ENCODE data around the gene DOHH.

The DOHH gene, protein sequence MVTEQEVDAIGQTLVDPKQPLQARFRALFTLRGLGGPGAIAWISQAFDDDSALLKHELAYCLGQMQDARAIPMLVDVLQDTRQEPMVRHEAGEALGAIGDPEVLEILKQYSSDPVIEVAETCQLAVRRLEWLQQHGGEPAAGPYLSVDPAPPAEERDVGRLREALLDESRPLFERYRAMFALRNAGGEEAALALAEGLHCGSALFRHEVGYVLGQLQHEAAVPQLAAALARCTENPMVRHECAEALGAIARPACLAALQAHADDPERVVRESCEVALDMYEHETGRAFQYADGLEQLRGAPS

DNA sequence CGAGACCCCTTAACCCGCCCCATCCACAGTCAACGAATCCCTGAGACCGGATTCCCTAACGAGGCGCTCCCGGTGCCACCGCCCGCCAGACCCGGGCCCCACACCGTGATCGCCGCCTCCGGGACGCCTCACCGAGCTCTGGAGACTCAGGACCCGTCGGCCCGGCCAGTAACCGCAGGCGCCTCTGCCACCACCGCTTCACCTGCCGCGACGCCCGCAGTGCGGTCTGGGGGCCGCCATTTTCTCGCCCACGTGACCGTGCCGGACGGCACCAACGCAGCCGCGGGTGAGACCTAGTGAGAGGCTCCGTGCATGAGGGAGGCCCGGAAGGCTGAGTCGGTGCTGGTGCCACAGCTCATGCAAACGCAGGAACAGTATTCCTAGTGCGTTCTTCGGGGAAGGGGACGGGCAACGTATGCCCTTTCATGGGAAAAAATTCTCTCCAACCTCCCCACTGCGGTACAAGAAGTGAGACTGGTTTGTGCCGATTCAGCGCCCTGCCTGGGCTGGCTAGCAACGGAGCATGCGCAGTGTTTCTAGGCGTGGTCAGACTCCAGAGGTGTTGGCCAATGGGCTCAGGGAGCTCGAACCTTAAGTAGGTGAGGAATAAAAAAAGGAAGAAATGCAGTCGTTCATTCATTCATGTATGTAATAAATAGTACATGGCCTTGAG, at the start of gene DOHH:
TSS of gene DOHH (minus strand) at position 246 of the 673 bp plus-strand sequence. CDS start 3,860 bp downstream, outside the sequence.
- FAIRE-seq = peak; percentile 95

GRCh38 chr19:3549816-3550215, 49.3 kb upstream of the DOHH start:
- DNase-seq (ENCODE audit: low spot score) (no peak), FAIRE-seq (no peak)

More for the DNA sequence above, at the start of gene DOHH:
- DNase-seq (ENCODE audit: low spot score) = peak; percentile 93

- DNase-seq (ENCODE audit: low spot score) (no peak), FAIRE-seq (no peak)
These were observed 48.1 kb upstream of the DOHH start for GRCh38 chr19:3548606-3549005.

GRCh38 chr19:3547767-3548282, 47.4 kb upstream of the DOHH start:
- no peak for DNase-seq (ENCODE audit: low spot score)
- FAIRE-seq = no peak

GRCh38 chr19:3547301-3547731, 46.8 kb upstream of the DOHH start:
- no peak for FAIRE-seq
- DNase-seq (ENCODE audit: low spot score) = no peak

DNA sequence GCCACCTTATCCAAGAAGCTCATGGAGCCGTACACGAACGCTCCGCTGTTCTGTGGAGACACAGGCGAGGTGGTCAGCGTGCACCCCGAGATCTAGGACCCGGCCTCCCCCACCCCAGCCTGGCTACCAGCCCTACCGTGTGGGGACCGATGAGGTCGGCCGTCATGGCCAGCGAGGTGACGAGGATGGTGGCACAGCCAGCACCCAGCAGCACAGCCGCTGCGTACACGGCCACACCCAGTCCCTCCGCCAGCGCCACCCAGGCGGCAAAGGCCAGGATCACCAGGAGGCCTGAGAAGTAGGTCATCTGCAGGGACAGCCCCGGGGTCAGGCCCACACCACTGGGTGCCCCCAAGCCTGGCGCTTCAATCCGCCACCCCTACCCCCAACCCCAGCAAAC, 45.6 kb upstream of the DOHH start:
- FAIRE-seq (no peak), DNase-seq (ENCODE audit: low spot score) (no peak)

DNA sequence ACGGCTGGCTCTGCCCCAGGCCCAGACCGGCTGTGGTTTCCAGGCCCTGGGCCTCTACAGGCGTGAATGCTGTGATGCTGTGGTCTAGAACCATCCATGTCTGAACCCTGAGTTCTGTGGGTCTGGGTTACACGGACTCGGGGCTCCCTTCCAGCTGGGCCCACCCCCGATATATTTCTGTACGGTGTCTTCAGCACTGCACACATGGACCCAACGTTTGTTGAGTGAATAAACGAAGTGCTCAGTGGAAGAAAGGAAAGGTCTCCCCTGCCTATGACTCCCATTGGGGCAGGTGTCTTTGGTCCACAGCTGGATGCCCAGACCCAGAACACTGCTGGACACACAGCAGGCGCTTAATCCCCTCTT, 45.2 kb upstream of the DOHH start:
- FAIRE-seq (no peak), DNase-seq (ENCODE audit: low spot score) (no peak)

GRCh38 chr19:3544742-3545668, 44.5 kb upstream of the DOHH start:
- FAIRE-seq = no peak
- DNase-seq (ENCODE audit: low spot score) = peak; percentile 75

DNA sequence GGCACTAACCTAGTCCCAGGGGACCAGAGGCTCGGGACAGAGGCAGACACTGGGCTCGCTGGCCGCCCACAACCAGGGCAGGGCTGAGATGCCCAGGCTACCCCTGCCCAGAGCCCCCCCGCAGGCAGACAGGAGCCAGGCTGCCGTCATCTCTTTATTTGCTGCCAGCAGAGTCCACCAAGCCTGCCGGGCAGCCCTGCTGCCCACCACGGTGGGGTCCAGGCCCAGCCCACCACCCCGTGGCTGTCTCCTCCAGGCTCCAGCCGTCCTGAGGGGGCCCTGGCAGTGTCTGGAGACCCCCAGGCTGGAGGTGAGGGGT, 43.5 kb upstream of the DOHH start:
- DNase-seq (ENCODE audit: low spot score) (no peak), FAIRE-seq (no peak)

GRCh38 chr19:3543150-3544057, 42.9 kb upstream of the DOHH start:
- no peak for DNase-seq (ENCODE audit: low spot score)
- no peak for FAIRE-seq

- FAIRE-seq = no peak
- DNase-seq (ENCODE audit: low spot score) = no peak
These were observed 39.3 kb upstream of the DOHH start for GRCh38 chr19:3539756-3540118.

DNA sequence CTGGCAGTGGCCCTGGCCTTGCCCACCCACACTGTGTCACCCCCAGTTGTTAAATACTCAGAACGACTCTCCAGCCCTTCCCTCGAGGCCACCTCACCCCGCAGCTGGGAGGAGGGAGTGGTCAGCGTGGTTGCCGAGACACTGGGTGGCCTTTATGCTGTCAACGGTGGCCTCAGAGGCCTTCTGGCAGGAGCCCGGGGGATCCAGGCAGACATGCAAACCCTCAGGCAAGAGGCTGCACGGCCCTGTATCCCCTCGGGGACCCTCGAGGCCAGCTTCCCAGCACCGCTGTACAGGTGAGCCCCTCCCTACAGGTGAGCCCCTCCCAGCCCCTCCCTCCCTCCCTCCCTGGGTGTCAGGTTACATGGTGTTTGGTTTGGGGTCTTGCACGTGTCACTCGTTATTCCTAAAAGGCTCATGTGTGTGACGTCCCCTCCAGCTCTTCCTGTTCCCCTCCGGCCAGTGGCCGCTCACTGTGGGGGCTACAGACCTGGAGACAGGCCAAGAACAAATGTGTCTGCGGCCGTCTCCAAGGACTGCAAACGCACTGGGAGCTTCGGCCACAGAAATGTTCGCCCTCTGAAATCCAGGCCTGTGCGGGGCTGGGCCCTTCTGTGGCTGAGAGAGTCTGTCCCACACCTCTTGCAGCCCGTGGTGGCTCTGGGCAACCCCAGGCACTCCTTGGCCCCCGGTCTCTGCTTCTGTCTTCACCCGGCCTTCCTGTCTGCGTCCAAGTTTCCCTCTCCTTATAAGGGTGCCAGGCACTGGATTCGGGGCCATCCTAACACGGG, 38.7 kb upstream of the DOHH start, which contains the start of gene TEKTIP1:
TSS of gene TEKTIP1 (plus strand) at position 210 of the 791 bp plus-strand sequence. CDS start at position 214, 4 bp downstream.
- no peak for DNase-seq (ENCODE audit: low spot score)
- FAIRE-seq = no peak

DNA sequence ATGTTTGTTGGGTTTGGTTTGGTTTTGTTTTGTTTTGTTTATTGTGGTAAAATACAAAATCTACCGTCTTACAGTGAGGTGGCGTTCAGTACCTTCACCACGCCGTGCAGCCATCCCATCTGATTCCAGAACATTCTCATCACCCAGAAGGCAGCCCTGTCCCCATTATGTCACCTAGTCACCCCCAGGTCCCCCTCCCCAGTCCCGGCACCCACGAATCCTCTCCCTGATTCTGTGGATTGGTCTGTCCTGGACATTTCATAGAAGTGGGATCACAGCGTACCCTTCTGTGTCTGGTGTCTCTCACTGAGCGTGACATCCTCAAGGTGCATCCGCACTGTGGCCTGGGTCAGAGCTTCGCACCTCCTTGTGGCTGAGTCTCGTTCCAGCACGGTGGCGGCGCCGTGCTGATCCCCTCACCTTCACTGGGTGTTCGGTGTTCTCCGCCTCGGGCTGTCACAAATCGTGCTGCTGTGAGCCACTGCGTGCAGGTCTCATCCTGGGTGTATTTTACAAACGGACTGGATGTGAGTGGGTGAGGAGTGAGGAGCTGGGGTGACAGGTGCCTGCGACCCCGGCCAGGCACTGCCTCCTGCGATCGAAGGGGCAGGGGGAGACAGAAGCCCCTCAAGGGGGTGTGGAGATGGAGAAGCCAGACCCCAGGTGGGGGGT, 37.9 kb upstream of the DOHH start:
- DNase-seq (ENCODE audit: low spot score) (no peak), FAIRE-seq (no peak)

- DNase-seq (ENCODE audit: low spot score) (no peak), FAIRE-seq (no peak)
These were observed 37.2 kb upstream of the DOHH start for GRCh38 chr19:3537438-3538240.

GRCh38 chr19:3537101-3537437, 36.6 kb upstream of the DOHH start:
- no peak for DNase-seq (ENCODE audit: low spot score)
- FAIRE-seq = no peak

GRCh38 chr19:3536429-3537100, 36.1 kb upstream of the DOHH start:
- no peak for DNase-seq (ENCODE audit: low spot score)
- FAIRE-seq = no peak

GRCh38 chr19:3535981-3536380, 35.5 kb upstream of the DOHH start:
- FAIRE-seq (no peak), DNase-seq (ENCODE audit: low spot score) (no peak)

DNA sequence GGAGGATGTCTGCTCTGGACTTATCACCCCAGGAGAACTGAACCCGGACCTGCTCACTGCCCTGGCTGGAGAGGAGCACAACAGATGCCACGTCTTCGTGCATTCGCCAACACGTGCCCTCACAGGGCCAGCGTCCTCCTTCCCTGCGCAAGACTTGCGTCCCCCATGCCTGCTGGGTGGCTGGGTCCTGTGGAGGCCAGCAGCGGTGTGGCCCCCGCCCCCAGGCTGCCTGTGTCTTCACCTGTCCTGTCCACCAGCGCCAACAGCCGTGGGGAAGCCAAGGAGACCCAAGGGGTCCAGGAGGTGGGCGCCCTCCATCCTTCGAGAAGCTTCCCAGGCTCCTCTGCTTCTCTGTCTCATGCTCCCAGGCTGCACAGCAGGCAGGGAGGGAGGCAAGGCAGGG, 35.1 kb upstream of the DOHH start:
- DNase-seq (ENCODE audit: low spot score) (no peak), FAIRE-seq (no peak)

Data from urothelium cell line (cell line).